HepG2 (cell line): ENCODE measurements around the gene ZSWIM5. TPM values are rescaled to one million over a fixed set of nuclear protein-coding genes. Genes with fewer than 3 reads are reported as not detected.
A peak's percentile ranks its signal among the peaks of the same experiment; 100 is the strongest.

ENCODE experiments used
- DR1 ChIP-seq: sonication (generic); formaldehyde crosslinking; IDR thresholded peaks from 2 replicates; pipeline ENCODE4 v1.8.0; 2021; ENCODE audit warnings: mild to moderate bottlenecking, missing genetic modification reagents, inconsistent platforms
- HDAC2 ChIP-seq: sonication (generic); formaldehyde crosslinking; IDR thresholded peaks from 2 replicates; pipeline ENCODE4 v1.4.0; 2020; ENCODE audit warnings: missing genetic modification reagents
- KDM5B ChIP-seq: sonication (generic); formaldehyde crosslinking; IDR thresholded peaks from 2 replicates; pipeline ENCODE4 v1.4.0; 2020; ENCODE audit warnings: missing genetic modification reagents, mild to moderate bottlenecking, borderline replicate concordance
- NKX3-1 ChIP-seq: sonication (generic); formaldehyde crosslinking; IDR thresholded peaks from 2 replicates; pipeline ENCODE4 v1.5.0; 2020; ENCODE audit warnings: missing genetic modification reagents
- NR3C1 ChIP-seq: sonication (generic); formaldehyde crosslinking; IDR thresholded peaks from 2 replicates; pipeline ENCODE4 v1.4.0; 2020; ENCODE audit warnings: missing genetic modification reagents
- PLRG1 ChIP-seq: fragments of 450-650 bp; conservative IDR thresholded peaks from 2 replicates; pipeline ENCODE4 v1.6.1; 2016
- POLR2G ChIP-seq: fragments of 200-400 bp; formaldehyde crosslinking; IDR thresholded peaks from 2 replicates; pipeline ENCODE4 v1.6.1; 2018; ENCODE audit warnings: mild to moderate bottlenecking, low read depth, low read length, moderate library complexity
- PRMT3 ChIP-seq: sonication (generic); formaldehyde crosslinking; IDR thresholded peaks from 2 replicates; pipeline ENCODE4 v1.8.1; 2022; ENCODE audit warnings: low read depth, mild to moderate bottlenecking, moderate library complexity, missing genetic modification reagents, borderline replicate concordance
- RARA ChIP-seq: IDR thresholded peaks from 2 replicates; pipeline ENCODE4 v1.6.1; 2016; ENCODE audit warnings: missing genetic modification reagents, missing compliant biosample characterization
- SP1 ChIP-seq, 2 experiments: fragments of 450-650 bp in 1 of 2; sonication (generic) in 1 of 2; formaldehyde crosslinking in 1 of 2; IDR thresholded peaks; 2 replicates each; pipeline versions ENCODE4 v1.4.0 to v1.6.1; 2016 to 2020; ENCODE audit warnings: missing genetic modification reagents in 1 of 2
- SPEN ChIP-seq: sonication (generic); formaldehyde crosslinking; IDR thresholded peaks from 2 replicates; pipeline ENCODE4 v1.5.1; 2020; ENCODE audit warnings: low read depth, mild to moderate bottlenecking, missing genetic modification reagents
- TBL1XR1 ChIP-seq: fragments of 150-350 bp; IDR thresholded peaks from 2 replicates; pipeline ENCODE4 v1.6.1; 2014; ENCODE audit warnings: borderline replicate concordance, low read length; ENCODE audit not compliant: partially characterized antibody
- ZBTB20 ChIP-seq: sonication (generic); formaldehyde crosslinking; IDR thresholded peaks from 2 replicates; pipeline ENCODE4 v1.8.1; 2023; ENCODE audit warnings: missing genetic modification reagents, low read depth, mild to moderate bottlenecking, borderline replicate concordance
- ZC3H13 ChIP-seq: sonication (generic); formaldehyde crosslinking; IDR thresholded peaks from 2 replicates; pipeline ENCODE4 v1.8.1; 2023; ENCODE audit warnings: mild to moderate bottlenecking, missing genetic modification reagents, moderate library complexity
- ZMYM4 ChIP-seq: sonication (generic); formaldehyde crosslinking; IDR thresholded peaks from 2 replicates; pipeline ENCODE4 v1.8.1; 2023; ENCODE audit warnings: mild to moderate bottlenecking, missing genetic modification reagents
- ZNF382 ChIP-seq: sonication (generic); formaldehyde crosslinking; IDR thresholded peaks from 2 replicates; pipeline ENCODE4 v1.5.0; 2020; ENCODE audit warnings: missing genetic modification reagents, mild to moderate bottlenecking, borderline replicate concordance
- ZNF546 ChIP-seq: sonication (generic); formaldehyde crosslinking; conservative IDR thresholded peaks from 2 replicates; pipeline ENCODE4 v1.8.1; 2023; ENCODE audit warnings: mild to moderate bottlenecking, missing genetic modification reagents
- ZNF558 ChIP-seq: sonication (generic); formaldehyde crosslinking; IDR thresholded peaks from 2 replicates; pipeline ENCODE4 v1.9.0; 2022; ENCODE audit warnings: mild to moderate bottlenecking, missing genetic modification reagents, borderline replicate concordance
- ZNF563 ChIP-seq: sonication (generic); formaldehyde crosslinking; IDR thresholded peaks from 2 replicates; pipeline ENCODE4 v1.8.0; 2022; ENCODE audit warnings: mild to moderate bottlenecking, moderate library complexity, missing genetic modification reagents
- ZNF589 ChIP-seq: sonication (generic); formaldehyde crosslinking; conservative IDR thresholded peaks from 2 replicates; pipeline ENCODE4 v1.8.0; 2022; ENCODE audit warnings: mild to moderate bottlenecking, moderate library complexity, missing genetic modification reagents
- ZNF7 ChIP-seq: IDR thresholded peaks from 2 replicates; pipeline ENCODE4 v1.6.1; 2016; ENCODE audit warnings: missing biosample characterization, missing genetic modification reagents
- polyA plus RNA-seq, 8 experiments: library from polyadenylated mRNA; depleted of rRNA in 3 of 8; stranded (reverse) in 7 of 8; unstranded in 1 of 8; fragments of >200 nt; fragmentation: Illumina TruSeq in 4 of 8; extraction: Trizol in 4 of 8; gene quantifications; 2 replicates each; pipeline versions ENCODE4 v1.2.1 to v1.2.3, GENCODE V29; 2011 to 2016; ENCODE audit warnings: low read depth in 4 of 8, missing spikeins in 1 of 8, mixed read lengths in 1 of 8; ENCODE audit not compliant: insufficient read depth in 1 of 8
- total RNA-seq, 5 experiments: library from RNA; depleted of rRNA; stranded (reverse); fragments of >200 nt; fragmentation: Illumina TruSeq; extraction: Trizol; gene quantifications; 2 replicates each; pipeline ENCODE4 v1.2.3, GENCODE V29; 2016; ENCODE audit warnings: low read depth in 1 of 5
- TF ChIP-seq, protein P1 (sequence below): sonication (generic); formaldehyde crosslinking; IDR thresholded peaks from 2 replicates; pipeline ENCODE4 v1.5.1; 2020; ENCODE audit warnings: mild to moderate bottlenecking, missing genetic modification reagents, moderate library complexity
- TF ChIP-seq, protein P2 (sequence below): sonication (generic); formaldehyde crosslinking; IDR thresholded peaks from 2 replicates; pipeline ENCODE4 v1.5.1; 2020; ENCODE audit warnings: mild to moderate bottlenecking, missing genetic modification reagents, borderline replicate concordance

The ZSWIM5 gene
- total and polyA plus RNA-seq, 2 of the 13 experiments (the other 11 are each of a cell fraction or from before 2014, with no cell fraction given): 11.0 to 20.6 TPM

DNA sequence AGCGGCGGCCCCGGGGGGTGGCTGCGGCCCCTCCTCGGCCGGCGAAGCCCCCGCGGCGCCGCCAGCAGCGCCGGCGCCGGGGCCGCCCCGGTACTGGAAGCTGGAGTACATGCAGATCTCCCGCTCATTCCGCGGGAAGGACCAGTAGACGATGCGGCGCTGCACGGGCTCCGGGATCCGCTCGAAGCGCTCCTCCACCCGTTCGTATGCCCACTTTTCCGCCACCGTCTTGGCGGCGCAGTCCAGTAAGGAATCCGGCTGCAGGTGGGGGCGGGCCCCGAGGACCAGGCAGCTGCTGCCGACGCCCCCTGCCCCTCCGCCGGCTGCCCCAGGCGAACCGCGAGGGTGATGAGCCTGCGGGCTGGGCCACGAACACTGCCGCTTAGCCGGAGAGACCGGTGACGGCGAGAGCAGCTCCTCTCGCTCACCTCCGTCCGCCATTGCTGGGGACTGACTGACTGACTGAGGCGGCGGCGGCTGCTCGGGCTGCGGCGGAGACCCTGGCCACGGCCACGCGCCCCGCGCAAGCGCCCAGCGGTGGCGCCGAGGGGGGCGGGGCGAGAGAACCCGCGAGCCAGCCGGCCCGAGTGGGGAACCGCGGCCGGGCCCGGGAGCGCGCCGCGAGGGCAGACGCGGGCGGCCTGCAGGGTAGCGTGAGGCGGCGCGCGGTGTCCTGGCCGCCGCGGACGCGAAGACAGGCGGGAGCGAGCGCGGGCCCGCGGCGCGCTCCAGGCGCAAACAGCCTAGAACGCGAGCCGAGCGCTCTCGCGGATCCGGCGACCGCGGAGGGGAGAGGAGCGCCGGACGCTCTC, at the start of gene ZSWIM5 (continued):
- TF ChIP-seq ZNF7 (CRISPR knock-in tag): 0 out of 2 replicates have a peak, but pooled peaks have one; percentile 37
- peak; percentile 86; the same call in 1 of the 2 replicates for TF ChIP-seq KDM5B (CRISPR knock-in tag)
- TF ChIP-seq HDAC2 (CRISPR knock-in tag): peak; percentile 24; the same call in 1 of the 2 replicates
- 0 out of 2 replicates have a peak, but pooled peaks have one; percentile 40 for TF ChIP-seq ZNF589 (CRISPR knock-in tag)
- TF ChIP-seq, protein P1, sequence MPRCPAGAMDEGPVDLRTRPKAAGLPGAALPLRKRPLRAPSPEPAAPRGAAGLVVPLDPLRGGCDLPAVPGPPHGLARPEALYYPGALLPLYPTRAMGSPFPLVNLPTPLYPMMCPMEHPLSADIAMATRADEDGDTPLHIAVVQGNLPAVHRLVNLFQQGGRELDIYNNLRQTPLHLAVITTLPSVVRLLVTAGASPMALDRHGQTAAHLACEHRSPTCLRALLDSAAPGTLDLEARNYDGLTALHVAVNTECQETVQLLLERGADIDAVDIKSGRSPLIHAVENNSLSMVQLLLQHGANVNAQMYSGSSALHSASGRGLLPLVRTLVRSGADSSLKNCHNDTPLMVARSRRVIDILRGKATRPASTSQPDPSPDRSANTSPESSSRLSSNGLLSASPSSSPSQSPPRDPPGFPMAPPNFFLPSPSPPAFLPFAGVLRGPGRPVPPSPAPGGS (CRISPR knock-in tag): 0 out of 2 replicates have a peak, but pooled peaks have one; percentile 55
- no peak for TF ChIP-seq TBL1XR1
- TF ChIP-seq ZMYM4 (CRISPR knock-in tag): peak; percentile 29; the same call in 1 of the 2 replicates
- TF ChIP-seq NKX3-1 (CRISPR knock-in tag): no peak
- TF ChIP-seq PRMT3 (CRISPR knock-in tag): 0 out of 2 replicates have a peak, but pooled peaks have one; percentile 74
- TF ChIP-seq SP1 (IDR thresholded peaks at IDR 0.05): no peak
- peak; percentile 44; the same call in 1 of the 2 replicates for TF ChIP-seq SP1 (CRISPR knock-in tag; IDR thresholded peaks at IDR 0.05)
- no peak; the same call in none of the 2 replicates for TF ChIP-seq RARA (CRISPR knock-in tag)
- TF ChIP-seq, protein P2, sequence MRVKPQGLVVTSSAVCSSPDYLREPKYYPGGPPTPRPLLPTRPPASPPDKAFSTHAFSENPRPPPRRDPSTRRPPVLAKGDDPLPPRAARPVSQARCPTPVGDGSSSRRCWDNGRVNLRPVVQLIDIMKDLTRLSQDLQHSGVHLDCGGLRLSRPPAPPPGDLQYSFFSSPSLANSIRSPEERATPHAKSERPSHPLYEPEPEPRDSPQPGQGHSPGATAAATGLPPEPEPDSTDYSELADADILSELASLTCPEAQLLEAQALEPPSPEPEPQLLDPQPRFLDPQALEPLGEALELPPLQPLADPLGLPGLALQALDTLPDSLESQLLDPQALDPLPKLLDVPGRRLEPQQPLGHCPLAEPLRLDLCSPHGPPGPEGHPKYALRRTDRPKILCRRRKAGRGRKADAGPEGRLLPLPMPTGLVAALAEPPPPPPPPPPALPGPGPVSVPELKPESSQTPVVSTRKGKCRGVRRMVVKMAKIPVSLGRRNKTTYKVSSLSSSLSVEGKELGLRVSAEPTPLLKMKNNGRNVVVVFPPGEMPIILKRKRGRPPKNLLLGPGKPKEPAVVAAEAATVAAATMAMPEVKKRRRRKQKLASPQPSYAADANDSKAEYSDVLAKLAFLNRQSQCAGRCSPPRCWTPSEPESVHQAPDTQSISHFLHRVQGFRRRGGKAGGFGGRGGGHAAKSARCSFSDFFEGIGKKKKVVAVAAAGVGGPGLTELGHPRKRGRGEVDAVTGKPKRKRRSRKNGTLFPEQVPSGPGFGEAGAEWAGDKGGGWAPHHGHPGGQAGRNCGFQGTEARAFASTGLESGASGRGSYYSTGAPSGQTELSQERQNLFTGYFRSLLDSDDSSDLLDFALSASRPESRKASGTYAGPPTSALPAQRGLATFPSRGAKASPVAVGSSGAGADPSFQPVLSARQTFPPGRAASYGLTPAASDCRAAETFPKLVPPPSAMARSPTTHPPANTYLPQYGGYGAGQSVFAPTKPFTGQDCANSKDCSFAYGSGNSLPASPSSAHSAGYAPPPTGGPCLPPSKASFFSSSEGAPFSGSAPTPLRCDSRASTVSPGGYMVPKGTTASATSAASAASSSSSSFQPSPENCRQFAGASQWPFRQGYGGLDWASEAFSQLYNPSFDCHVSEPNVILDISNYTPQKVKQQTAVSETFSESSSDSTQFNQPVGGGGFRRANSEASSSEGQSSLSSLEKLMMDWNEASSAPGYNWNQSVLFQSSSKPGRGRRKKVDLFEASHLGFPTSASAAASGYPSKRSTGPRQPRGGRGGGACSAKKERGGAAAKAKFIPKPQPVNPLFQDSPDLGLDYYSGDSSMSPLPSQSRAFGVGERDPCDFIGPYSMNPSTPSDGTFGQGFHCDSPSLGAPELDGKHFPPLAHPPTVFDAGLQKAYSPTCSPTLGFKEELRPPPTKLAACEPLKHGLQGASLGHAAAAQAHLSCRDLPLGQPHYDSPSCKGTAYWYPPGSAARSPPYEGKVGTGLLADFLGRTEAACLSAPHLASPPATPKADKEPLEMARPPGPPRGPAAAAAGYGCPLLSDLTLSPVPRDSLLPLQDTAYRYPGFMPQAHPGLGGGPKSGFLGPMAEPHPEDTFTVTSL (CRISPR knock-in tag): no peak
- no peak for TF ChIP-seq PLRG1
- TF ChIP-seq ZNF546: peak; percentile 73; the same call in 1 of the 2 replicates
- no peak for TF ChIP-seq ZNF558 (CRISPR knock-in tag)
- TF ChIP-seq ZBTB20 (CRISPR knock-in tag): no peak
- no peak for TF ChIP-seq NR3C1
- peak; percentile 70; the same call in 1 of the 2 replicates for TF ChIP-seq ZC3H13
- peak; percentile 75 for TF ChIP-seq POLR2G
- peak; percentile 37 for TF ChIP-seq ZNF563
- no peak for TF ChIP-seq ZNF382 (CRISPR knock-in tag)
- no peak; the same call in 1 of the 2 replicates for TF ChIP-seq SPEN (CRISPR knock-in tag)
- no peak for TF ChIP-seq DR1
